K562 (cell line): ENCODE data around the gene SSH3. TPM values are rescaled to one million over a fixed set of nuclear protein-coding genes. Genes with fewer than 3 reads are reported as not detected.

ENCODE experiments used
- ATF4 ChIP-seq: fragments of 450-650 bp; formaldehyde crosslinking; IDR thresholded peaks from 2 replicates; pipeline ENCODE4 v1.4.0; 2022; ENCODE audit warnings: mild to moderate bottlenecking, moderate library complexity
- CTCFL ChIP-seq: IDR thresholded peaks from 2 replicates; pipeline ENCODE4 v1.6.1; 2011; ENCODE audit warnings: borderline replicate concordance, low read depth, mild to moderate bottlenecking, moderate library complexity, low read length; ENCODE audit not compliant: insufficient read depth, poor library complexity, severe bottlenecking
- FIP1L1 ChIP-seq: fragments of 200-400 bp; formaldehyde crosslinking; IDR thresholded peaks from 2 replicates; pipeline ENCODE4 v1.6.1; 2018; ENCODE audit warnings: mild to moderate bottlenecking, low read depth, low read length; ENCODE audit not compliant: poor library complexity, severe bottlenecking
- GMEB1 ChIP-seq: fragments of 250-450 bp; sonication (Bioruptor Pico); IDR thresholded peaks from 2 replicates; pipeline ENCODE4 v1.4.0; 2020; ENCODE audit warnings: mild to moderate bottlenecking
- MAFK ChIP-seq: IDR thresholded peaks from 2 replicates; pipeline ENCODE4 v1.6.1; 2011; ENCODE audit warnings: low read length, improper control_type of control experiment
- MEF2A ChIP-seq: IDR thresholded peaks from 2 replicates; pipeline ENCODE4 v1.6.1; 2011; ENCODE audit warnings: low read depth, mild to moderate bottlenecking, low read length, moderate library complexity; ENCODE audit not compliant: control insufficient read depth
- NELFE ChIP-seq: IDR thresholded peaks from 2 replicates; pipeline ENCODE4 v1.6.1; 2011; ENCODE audit warnings: mild to moderate bottlenecking; ENCODE audit not compliant: insufficient read depth, insufficient read length
- SMAD1 ChIP-seq: fragments of 150-350 bp; IDR thresholded peaks from 2 replicates; pipeline ENCODE4 v1.6.1; 2014; ENCODE audit warnings: low read length, low read depth; ENCODE audit not compliant: partially characterized antibody
- ZNF592 ChIP-seq: fragments of 450-650 bp; IDR thresholded peaks from 2 replicates; pipeline ENCODE4 v1.6.1; 2017; ENCODE audit warnings: antibody characterized with exemption, mild to moderate bottlenecking
- ZNF76 ChIP-seq: fragments of 250-450 bp; sonication (Bioruptor Pico); IDR thresholded peaks from 2 replicates; pipeline ENCODE4 v1.4.0; 2020; ENCODE audit warnings: mild to moderate bottlenecking, moderate library complexity, borderline replicate concordance
- polyA plus RNA-seq, 8 experiments: library from polyadenylated mRNA; depleted of rRNA in 4 of 8; stranded (reverse) in 5 of 8; unstranded in 3 of 8; fragments of >200 nt; fragmentation: Nextera tagmentation in 2 of 8; fragmentation: Illumina TruSeq in 1 of 8; extraction: Ambion mirVana in 2 of 8; extraction: Trizol in 1 of 8; gene quantifications; 2 replicates each; pipeline versions ENCODE4 v1.2.1 to v1.2.3, GENCODE V29; 2011 to 2014; ENCODE audit warnings: inconsistent platforms in 1 of 8, missing spikeins in 1 of 8
- total RNA-seq, 7 experiments: library from RNA; depleted of rRNA in 6 of 7; stranded (reverse); fragments of >200 nt in 6 of 7; fragmentation: Illumina TruSeq in 2 of 7; extraction: Trizol in 2 of 7; gene quantifications; 2 replicates each; pipeline versions ENCODE4 v1.2.1 to v1.2.3, GENCODE V29; 2011 to 2021; ENCODE audit warnings: low replicate concordance in 1 of 7
- TF ChIP-seq, protein P1 (sequence below): sonication (generic); formaldehyde crosslinking; IDR thresholded peaks from 2 replicates; pipeline ENCODE4 v1.8.1; 2022; ENCODE audit warnings: missing genetic modification reagents
- TF ChIP-seq, protein P2 (sequence below): fragments of 250-450 bp; sonication (Bioruptor Pico); IDR thresholded peaks from 2 replicates; pipeline ENCODE4 v1.9.0; 2021; ENCODE audit warnings: mild to moderate bottlenecking

SSH3 gene
- total and polyA plus RNA-seq, 9 of the 15 experiments (the other 6 are each of a cell fraction or from before 2014, with no cell fraction given), result 0.07 to 1.0 (median 0.24) TPM; not detected in 3

DNA sequence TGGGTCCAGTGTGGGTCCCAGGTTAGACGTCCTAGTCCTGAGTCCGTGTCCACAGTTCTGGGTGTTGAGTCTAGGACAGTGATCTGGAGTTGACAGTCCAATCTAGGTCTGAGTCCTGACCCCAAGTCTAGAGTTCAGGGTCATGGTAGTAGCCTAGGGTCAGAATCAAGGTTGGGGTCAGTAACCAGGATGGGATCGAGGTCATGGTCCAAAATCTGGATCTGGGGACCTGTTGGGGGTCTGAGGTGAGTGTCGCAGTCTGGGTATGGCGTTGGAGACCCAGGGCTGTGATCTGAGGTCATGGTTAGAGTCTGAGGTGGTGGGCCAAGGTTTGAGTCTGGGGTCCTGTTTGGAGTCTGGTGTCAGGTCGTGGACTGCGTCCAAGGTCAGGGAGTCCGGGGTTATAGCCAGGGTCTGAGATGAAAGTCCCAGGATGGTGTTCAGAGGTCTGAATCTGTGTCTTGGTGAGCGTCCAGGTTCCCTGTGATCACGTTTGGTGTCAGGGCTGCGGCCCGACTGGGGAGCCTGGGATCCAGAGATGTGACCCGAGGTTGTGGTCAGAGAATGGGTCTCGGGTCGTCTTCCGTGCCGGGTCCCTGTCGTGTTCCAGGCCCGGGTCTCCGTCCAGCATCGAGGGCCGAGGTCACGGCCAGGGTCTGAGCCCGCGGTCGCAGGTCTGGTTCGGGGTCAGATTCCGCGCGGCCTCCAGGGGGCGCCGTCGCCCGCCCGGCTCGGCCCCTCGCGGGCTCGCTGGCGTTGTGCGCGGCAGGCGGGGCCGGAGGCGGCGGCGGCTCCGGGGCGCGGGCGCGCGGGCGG is 37.5 kb upstream of the SSH3 start (continued):
- TF ChIP-seq ATF4 (CRISPR knock-in tag) (no peak), CTCFL (peak; percentile 74), FIP1L1 (peak; percentile 43), SMAD1 (no peak), GMEB1 (CRISPR knock-in tag) (peak; percentile 45; the same call in 1 of the 2 replicates), MAFK (no peak), MEF2A (no peak), NELFE (no peak), ZNF592 (no peak), ZNF76 (no peak)
- TF ChIP-seq, protein P1, sequence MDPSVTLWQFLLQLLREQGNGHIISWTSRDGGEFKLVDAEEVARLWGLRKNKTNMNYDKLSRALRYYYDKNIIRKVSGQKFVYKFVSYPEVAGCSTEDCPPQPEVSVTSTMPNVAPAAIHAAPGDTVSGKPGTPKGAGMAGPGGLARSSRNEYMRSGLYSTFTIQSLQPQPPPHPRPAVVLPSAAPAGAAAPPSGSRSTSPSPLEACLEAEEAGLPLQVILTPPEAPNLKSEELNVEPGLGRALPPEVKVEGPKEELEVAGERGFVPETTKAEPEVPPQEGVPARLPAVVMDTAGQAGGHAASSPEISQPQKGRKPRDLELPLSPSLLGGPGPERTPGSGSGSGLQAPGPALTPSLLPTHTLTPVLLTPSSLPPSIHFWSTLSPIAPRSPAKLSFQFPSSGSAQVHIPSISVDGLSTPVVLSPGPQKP, result no peak
- TF ChIP-seq, protein P2, sequence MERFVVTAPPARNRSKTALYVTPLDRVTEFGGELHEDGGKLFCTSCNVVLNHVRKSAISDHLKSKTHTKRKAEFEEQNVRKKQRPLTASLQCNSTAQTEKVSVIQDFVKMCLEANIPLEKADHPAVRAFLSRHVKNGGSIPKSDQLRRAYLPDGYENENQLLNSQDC (CRISPR knock-in tag), result no peak
